GM18520 (cell line): ENCODE data around the gene WDFY3.

Experiments
- ATAC-seq: cut with Tn5 transposase; IDR thresholded peaks from one replicate; pipeline ENCODE4 v1.9.1; 2021; ENCODE audit not compliant: unreplicated experiment

The WDFY3 gene

DNA sequence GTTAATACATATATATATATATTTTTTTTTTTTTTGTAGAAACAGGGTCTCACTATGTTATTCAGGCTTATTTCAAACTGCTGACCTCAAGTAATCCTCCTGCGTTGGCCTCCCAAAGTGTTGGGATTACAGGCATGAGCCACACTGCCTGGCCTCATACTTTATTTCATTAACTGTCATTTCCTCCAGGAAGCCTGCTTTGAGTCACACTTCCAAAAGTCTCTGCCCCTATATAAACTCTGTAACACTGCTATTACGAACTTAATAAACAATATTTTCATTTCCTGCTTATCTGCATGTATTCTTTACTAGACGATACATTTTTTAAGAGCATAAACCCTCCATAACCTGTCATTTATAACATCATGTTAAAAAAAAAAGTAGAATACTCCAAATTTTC lies 167.2 kb downstream of the WDFY3 start:
- ATAC-seq = no peak

DNA sequence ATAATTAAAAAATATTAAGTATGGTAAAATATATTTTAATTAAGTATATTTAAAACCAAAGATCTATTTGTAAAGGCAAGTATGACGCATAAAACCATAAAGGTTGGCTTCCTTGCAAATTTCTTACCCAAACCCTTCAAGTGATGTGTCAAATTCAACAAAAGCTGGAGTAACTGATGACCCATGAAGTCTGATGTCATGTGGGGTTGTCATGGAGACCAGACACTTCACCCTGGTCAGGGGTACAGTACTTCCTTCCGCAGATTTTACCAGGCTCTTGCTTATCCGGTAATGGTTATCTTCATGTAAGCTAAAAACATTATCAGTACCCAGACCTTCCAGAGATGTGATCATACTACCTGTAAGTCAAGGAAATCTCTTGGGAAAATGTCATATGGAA lies 170.1 kb downstream of the WDFY3 start:
- ATAC-seq = no peak

DNA sequence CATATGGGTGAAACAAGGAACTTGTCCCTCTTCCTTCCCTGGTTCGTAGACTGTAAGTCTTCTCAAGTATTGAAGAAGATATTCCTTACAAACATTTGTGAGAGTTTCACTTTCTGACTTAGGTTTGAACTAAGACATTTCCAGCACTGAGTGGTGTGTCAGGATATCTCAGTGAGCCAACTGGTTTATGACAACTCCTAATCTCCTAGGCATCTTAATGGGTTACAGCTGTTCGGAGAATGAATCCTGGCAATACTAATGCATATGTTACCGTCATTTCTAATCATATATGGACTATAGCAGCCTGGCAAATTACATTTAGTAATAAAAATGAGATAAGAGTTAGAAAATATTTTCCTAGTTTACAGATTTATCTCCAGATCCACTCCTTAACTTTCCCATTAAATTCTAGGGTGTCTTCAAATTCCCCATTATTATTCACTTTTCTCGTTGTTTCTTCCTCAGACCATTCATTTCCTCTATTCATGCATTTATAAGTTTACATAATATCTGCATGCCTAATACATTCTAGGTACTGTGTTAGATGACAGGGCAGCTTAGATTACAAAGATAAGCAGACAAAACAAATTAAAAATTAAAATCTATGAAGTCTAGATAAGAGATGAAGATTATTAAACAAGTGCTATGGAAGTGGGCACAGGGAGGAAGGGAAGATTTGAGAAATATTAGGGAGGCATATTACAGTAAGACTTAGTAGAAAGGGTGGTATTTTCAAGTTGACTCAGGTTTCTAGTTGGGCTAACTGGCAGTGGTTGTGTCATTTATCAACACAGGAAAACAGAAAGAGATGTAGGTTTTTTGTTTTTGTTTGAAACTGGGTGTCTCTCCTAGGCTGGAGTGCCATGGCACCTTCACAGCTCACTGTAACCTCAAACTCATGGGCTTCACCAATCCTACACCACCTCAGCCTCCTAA lies 173.9 kb downstream of the WDFY3 start:
- no peak for ATAC-seq

DNA sequence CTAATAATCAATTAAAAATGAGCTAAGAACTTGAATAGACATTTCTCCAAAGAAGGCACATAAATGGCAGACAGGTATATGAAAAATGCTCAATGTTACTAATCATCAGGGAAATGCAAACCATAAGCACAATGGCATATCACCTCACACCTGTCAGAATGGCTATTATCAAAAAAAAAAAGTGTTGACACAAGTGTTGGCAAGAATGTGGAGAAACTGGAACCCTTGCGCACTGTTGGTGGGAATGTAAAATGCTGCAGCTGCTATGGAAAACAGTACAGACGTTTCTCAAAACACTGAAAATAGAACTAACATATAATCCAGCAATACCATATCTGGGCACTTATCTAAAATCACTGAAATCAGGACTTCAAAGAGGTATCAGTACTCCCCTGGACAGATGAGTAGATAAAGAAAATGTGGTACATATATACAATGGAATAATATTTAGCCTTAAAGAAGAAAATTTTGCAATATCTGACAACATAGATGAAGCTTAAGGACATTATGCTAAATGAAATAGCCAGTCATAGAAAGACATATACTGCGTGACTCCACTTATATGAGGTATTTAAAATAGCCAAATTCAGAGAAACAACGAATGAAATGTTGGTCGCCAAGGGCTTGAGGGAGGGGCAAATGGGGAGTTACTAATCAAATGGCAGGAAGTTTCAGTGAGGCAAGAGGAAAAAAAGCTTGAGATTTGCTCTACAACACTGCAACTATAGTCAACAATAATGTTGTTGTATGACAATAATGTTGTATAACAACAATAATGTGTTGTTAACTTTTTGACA lies 175.5 kb downstream of the WDFY3 start:
- no peak for ATAC-seq

DNA sequence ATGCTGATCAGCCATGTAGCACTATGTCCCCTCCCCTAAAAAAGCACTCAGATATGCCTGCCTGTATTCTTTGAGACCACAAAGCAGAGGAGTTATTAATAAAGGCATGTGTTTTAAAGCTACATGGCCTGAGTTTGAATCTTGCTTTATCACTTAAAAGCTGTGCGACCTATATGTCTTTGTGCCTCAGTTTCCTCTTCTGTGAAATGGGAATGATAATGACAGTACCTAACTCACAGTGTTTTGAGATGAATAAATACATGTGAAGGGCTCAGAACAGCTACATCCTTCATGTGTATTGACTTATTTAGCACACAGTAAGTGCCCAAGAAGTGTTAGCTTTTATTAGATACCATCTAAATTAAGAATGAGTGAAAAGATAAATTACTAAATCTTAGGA lies 180.0 kb downstream of the WDFY3 start:
- ATAC-seq = no peak

DNA sequence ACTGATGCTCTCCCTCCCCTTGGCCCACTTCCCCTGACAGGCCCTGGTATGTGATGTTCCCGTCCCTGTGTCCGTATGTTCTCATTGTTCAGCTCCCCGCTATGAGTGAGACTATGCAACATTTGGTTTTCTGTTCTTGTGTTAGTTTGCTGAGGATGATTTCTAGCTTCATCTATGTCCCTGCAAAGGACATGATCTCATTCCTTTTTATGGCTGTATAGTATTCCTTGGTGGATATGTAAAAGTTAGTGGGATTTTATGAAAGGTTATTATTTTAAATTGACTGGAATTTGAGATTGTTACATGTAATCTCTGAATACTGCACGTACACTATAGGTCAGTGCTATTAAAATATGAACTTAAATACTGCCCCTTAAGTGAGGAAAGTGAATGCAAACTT lies 184.0 kb downstream of the WDFY3 start:
- ATAC-seq = no peak

DNA sequence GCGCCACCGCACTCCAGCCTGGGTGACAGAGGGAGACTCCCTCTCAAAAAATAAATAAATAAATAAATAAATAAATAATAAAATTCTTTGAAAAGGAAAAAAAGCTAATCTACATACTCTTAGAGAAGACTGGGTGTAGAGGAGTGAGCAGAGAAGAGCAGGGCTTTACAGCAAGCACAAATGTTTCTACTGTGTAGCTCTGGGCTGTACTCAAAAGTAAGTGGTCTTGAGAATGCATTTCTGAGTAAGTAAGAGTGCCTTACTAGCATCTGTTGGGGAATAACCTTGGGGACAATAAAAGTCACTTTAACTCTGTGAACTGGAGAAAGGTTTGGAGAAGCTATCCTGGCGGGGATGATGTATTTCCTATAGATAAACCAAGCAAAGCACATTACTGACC lies 185.8 kb downstream of the WDFY3 start:
- ATAC-seq = no peak

DNA sequence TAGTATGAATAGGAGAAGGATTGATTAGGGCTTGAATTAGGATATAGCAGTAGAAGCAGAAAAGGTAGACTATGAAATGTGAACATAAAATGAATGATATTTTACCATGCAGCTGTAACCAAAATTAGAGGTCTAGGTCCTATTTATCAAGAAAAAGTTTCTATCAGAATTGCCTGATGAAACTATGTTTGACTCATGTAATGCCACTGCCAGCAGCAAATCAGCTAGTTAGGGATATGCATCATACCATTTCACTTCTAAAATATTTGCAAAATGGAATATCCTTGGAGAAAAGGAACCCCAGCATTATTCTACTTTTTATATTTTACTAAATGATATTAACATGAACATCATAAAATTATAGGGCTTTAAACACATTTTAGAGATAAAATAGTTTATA lies 188.4 kb downstream of the WDFY3 start:
- no peak for ATAC-seq

DNA sequence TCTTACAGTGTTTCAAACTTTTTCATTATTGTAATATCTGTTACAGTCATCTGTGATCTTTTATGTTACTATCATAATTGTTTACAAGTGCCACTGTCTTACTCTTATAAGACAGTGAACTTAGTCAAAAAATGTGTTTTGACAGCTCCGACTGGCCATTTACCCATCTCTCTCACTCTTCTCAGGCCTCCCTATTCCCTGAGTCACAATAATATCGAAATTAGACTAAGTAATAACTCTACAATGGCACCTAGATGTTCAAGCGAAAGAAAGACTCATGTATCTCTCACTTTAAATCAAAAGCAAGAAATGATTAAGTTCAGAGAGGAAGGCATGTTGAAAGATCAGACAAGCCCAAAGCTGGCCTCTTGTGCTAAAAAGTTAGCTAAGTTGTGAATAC lies 199.3 kb downstream of the WDFY3 start:
- ATAC-seq = peak; percentile 65

DNA sequence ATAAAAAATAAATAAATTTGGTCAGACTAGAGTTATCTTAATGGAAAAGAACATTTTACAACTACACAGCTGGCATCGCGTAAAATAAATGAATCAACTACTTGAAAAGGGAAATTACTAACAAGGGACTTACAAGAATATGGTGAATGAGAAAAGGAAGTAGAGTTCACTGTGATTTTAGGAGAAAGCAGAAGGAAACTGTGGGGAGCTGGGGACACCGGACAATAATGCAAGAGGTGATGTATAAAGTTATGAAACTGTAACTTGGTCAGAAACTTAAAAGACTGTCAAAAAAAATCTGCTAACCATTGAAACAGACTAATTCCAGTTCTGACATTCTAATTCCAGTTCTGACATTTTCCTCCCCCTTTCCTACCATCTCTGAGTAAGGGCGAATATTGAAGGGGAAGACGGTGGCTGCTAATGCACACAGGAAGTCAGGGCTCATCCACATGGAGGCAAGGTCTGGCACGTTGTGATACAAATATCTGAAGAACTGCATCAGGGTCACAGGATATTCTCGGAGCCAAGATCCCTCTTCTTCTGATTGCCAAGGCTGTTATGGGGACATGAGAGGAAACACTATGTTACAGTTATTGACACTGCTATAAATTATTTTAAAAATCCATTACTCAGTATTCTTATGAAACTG lies 213.0 kb downstream of the WDFY3 start:
- ATAC-seq = no peak

DNA sequence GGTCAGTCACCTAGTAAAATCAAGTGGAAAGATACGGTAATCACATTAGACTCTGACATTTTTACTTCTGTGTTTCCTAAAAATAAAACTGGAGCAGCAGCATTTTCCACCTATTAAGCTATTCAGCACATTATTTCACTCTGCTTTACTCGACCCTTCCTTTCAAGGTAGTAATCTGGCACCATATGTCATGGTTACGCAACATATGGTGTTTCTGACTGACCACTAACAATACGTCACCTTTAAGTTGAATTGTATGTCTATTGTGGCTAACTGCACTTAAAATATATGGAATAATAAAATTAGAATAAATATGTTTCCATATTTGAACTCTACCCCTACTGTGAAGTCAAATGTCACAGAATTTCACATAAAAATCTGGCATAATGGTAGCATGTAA lies 214.8 kb downstream of the WDFY3 start:
- ATAC-seq = no peak

DNA sequence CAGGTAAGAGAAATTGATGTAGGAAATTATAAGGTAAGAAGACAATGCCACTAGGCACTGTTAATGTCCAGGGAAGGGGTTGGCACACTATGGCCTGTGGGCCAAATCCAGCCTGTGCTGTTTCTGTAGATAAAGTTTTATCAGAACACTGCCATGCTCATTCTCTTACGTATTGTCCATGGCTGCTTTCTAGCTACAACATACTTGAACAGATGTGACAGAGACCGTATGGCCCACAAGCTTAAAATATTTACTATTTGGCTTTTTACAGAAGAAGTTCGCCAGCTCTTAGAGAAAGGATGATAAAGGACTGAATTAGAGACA lies 215.6 kb downstream of the WDFY3 start:
- ATAC-seq = no peak

DNA sequence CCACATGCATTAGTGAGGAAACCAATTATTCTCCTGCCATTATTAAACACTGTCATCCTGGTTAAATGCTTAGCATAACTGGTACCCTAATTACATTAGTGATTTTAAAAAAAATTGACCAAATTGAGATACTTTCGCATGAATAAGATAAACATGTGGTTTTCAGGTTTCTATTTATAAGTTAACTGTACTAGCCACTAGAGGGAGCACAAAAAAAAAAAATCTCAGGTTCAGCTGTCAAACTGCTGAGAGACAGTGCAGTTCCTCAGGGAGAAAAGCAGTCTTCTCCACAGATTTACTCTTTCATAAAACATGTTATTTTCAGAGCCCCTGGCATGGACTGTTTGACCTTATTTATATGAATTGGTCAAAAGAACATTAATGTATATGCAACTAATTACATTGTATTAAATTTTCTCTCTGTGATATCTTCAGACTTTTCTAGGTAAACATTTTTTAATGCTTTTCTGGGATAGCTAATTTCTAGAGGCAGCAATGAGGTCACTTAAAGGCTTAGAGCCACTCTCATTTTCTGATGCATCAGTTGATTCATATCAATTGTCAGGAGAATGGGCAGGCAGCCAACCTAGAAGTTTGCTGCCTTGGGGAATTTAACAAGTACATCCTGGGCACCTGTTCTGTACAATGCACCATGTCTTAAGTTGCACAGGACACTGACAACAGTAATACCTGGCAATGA lies 216.1 kb downstream of the WDFY3 start:
- ATAC-seq = peak; percentile 62

DNA sequence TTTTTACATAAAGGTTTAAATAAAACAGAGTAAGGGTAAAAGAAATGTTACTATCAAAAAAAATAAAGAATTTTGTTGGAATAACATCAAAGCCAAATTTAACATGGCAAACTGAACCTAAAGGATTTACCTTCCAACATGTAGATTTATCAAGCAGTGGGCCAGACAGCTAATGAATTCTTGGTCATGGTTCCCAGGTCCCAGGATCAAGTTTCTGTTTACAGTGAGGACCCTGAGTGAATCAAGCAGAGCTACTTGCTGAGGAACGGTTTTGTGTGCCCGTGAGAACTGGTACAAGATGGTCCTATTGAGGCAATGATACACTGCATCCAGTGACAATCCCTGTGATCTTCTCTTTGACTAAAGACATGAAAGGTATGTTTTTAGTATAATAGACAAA lies 226.4 kb downstream of the WDFY3 start:
- no peak for ATAC-seq

DNA sequence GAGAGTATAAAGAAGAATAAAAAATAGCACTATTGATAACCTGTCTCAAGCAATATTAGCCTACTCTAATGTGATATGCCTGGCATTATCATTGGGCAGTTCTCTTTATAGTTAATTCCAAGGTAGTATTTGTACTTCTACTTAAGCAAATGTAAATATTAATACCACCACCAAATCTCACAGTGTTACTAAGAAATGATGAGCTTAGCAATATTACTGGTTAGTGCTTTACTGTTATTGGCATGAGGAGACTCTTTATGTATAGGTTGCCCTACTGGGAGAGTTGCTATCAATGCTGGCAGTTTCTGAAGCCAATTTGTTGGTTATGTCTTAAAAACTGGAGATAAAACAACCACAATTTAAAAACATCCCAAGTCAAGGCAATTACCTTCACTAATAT lies 227.9 kb downstream of the WDFY3 start:
- ATAC-seq = no peak

DNA sequence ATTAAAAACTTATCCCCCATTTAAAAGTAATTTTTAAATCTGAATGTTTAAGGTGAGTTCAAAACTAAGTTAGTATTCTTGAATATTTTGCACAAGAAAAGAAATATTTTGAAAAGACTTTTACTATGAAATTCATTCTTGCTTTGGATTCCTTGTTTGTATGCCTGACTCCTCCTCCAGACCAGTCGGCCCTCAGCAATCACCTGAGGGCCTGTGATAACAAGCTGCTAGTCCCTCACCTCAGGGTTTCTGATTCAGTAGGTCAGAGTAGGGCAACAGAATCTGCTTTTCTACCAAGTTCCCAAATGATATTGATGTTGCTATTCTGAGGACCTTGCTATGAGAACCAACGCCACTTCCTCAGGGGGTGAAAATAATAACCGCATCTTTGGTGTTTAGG lies 228.8 kb downstream of the WDFY3 start:
- no peak for ATAC-seq

DNA sequence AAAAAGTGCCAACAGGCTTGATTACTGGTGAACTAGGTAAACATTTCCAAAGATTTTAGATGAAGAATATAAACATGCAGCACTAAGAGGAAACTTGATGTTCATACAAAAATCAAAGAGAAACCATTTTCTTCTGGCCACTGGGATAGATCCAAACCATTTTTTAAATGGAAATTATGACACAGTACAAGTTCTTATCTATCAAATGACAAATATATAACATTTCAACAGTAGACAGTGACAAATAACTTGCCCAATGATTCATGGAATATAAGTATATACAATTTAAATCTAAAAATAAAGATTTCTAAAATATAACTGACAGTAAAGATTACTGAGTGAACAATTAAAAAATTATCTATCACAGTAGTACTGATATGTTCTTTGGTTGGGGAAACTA lies 232.5 kb downstream of the WDFY3 start:
- no peak for ATAC-seq

DNA sequence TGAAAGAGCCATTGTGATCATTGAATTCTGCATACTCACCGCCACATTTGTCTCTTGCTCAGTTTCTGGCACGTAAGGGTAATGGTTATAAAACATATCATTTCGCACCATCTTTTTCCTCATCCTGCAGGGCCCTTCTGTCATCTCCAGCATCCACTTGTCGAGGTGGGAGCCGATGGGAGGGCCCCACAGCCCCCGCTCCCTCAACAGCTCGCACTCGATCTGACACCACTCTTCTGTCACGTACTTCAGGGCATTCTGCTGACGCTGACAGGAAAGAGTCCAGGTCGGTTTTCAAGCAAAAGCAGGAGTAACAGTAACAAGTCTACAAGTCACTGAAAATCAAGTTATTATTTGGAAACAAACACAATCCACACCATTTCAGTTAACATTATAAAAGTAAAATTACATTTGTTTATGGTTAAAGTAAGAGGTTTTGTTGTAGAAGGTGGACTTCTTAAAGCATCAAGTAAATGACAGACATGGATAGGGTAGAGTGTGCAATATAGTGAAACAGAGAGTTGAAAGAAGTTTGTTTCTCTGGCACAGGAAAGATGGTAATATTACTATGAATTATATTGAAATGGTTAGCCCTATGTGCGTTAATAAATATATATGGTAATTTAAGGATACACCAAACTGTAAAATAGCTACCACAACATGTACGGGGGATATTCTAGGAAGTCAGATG lies 233.0 kb downstream of the WDFY3 start:
- no peak for ATAC-seq

DNA sequence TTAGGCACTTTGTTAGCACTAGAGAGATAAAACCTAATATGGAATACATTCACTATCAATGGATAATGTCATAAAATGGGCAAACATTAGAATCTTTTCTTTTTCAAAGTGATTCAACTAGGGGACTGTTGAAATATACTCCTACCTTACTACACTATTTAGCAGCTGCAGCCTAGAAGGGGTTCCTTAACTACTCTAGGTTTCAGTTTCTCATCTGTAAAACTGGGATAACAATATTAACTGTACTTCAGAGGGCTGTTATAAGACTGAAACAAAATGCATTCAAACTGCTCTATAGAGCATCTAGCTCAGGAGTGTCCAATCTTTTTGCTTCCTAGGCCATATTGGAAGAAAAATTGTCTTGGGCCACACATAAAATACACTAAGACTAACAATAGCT lies 236.1 kb downstream of the WDFY3 start:
- no peak for ATAC-seq

DNA sequence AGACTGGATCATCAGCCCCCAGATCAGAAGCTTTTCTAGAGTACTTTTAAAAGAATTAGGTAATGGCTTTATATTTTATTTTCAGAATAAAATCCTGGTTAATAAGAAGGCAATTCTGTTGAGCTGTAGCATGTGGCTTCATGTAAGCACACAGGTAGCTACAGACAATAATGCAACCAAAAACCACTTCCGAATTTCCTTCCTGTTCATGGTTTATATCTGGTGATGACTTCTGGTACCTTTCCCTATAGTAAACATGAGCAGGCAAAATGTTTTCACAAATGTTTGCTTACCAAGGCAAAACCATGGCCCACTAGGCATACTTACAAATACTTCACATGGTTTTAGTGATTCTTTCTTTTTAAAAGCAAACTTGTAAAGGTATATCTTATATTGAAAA lies 239.0 kb downstream of the WDFY3 start:
- no peak for ATAC-seq

DNA sequence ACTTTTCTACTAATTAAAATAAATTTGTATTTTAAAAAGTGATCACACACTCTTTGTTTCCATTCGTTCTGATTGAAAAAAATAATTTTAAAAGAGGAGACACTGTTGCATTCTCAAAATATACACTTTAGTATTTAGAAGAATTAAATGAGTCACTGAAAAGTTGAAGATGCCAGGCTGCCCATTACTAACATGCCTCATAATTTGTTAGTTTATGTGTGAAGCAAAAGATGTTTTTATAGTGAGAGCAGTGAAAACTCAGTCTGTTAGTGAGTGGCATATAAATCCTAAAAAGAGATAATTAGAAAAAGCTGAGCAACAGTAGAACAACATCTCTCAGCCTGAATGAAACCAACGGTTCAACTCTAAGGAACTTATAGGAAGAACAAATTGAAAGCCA lies 240.1 kb downstream of the WDFY3 start:
- no peak for ATAC-seq
